GM04503 (cell line): ENCODE measurements around the gene BEGAIN.

Experiments used
- DNase-seq: peaks from one replicate; pipeline ENCODE4 v3.0.0-alpha.2; 2012; ENCODE audit warnings: low read depth

BEGAIN gene

GRCh38 chr14:100615736-100616695 is 28.8 kb upstream of the BEGAIN start:
- no peak for DNase-seq

- DNase-seq: no peak
These were observed 27.6 kb upstream of the BEGAIN start for GRCh38 chr14:100614803-100615202.

GRCh38 chr14:100612986-100613385 is 25.8 kb upstream of the BEGAIN start:
- DNase-seq: no peak

- DNase-seq: no peak
These were observed 24.7 kb upstream of the BEGAIN start for GRCh38 chr14:100611811-100612480.

- no peak for DNase-seq
These were observed 23.4 kb upstream of the BEGAIN start for GRCh38 chr14:100610511-100611217.

GRCh38 chr14:100609941-100610391 is 22.7 kb upstream of the BEGAIN start:
- DNase-seq: no peak

- DNase-seq: no peak
These were observed 22.2 kb upstream of the BEGAIN start for GRCh38 chr14:100609331-100609870.

- DNase-seq: no peak
These were observed 21.5 kb upstream of the BEGAIN start for GRCh38 chr14:100608586-100609330.

- no peak for DNase-seq
These were observed 20.8 kb upstream of the BEGAIN start for GRCh38 chr14:100608064-100608463.

GRCh38 chr14:100607611-100607956 is 20.4 kb upstream of the BEGAIN start:
- no peak for DNase-seq

GRCh38 chr14:100606687-100607610 is 19.7 kb upstream of the BEGAIN start:
- DNase-seq: no peak

- DNase-seq: no peak
These were observed 18.8 kb upstream of the BEGAIN start for GRCh38 chr14:100605706-100606686.

- no peak for DNase-seq
These were observed 18.0 kb upstream of the BEGAIN start for GRCh38 chr14:100605230-100605629.

- no peak for DNase-seq
These were observed 17.5 kb upstream of the BEGAIN start for GRCh38 chr14:100604709-100605108.

GRCh38 chr14:100604121-100604501 is 16.9 kb upstream of the BEGAIN start:
- DNase-seq: no peak

- DNase-seq: no peak
These were observed 16.3 kb upstream of the BEGAIN start for GRCh38 chr14:100603341-100604120.

- DNase-seq: no peak
These were observed 15.5 kb upstream of the BEGAIN start for GRCh38 chr14:100602621-100603230.

GRCh38 chr14:100601914-100602313 is 14.7 kb upstream of the BEGAIN start:
- DNase-seq: no peak
